GM23338 (cell line): ENCODE results near the gene SLC12A6. TPM values are rescaled to one million over a fixed set of nuclear protein-coding genes. Genes with fewer than 3 reads are reported as not detected.

ENCODE experiments used
- ATAC-seq: fragments of 200-7000 bp; cut with Tn5 transposase; 3 replicates; pipeline ENCODE4 v1.9.1; 2020
- DNase-seq: peaks from one replicate; pipeline ENCODE4 v3.0.0-alpha.2; 2015; ENCODE audit warnings: low spot score
- H2AFZ ChIP-seq: fragments of 200-600 bp; sonication (generic); 2 replicates; pipeline ENCODE4 v1.8.0; 2016; ENCODE audit warnings: antibody characterized with exemption, mild to moderate bottlenecking, moderate library complexity
- H3F3A ChIP-seq: fragments of 200-600 bp; sonication (generic); replicated peaks from 2 replicates; pipeline ENCODE4 v1.8.0; 2017; ENCODE audit warnings: antibody characterized with exemption, mixed run types, low read depth
- H3K27ac ChIP-seq: fragments of 200-600 bp; sonication (generic); 2 replicates; pipeline ENCODE4 v1.6.1; 2016; ENCODE audit warnings: low read depth
- H3K27me3 ChIP-seq: fragments of 200-600 bp; sonication (generic); 2 replicates; pipeline ENCODE4 v1.8.0; 2016; ENCODE audit warnings: mild to moderate bottlenecking, mixed run types, moderate library complexity; ENCODE audit not compliant: insufficient read depth
- H3K36me3 ChIP-seq: fragments of 200-600 bp; sonication (generic); 2 replicates; pipeline ENCODE4 v1.8.0; 2016; ENCODE audit warnings: mild to moderate bottlenecking; ENCODE audit not compliant: insufficient read depth
- H3K4me1 ChIP-seq: fragments of 200-600 bp; sonication (generic); 2 replicates; pipeline ENCODE4 v1.8.0; 2016; ENCODE audit warnings: mild to moderate bottlenecking, moderate library complexity; ENCODE audit not compliant: insufficient read depth
- H3K4me2 ChIP-seq: fragments of 200-600 bp; sonication (generic); 2 replicates; pipeline ENCODE4 v1.7.1; 2017; ENCODE audit warnings: mixed run types
- H3K4me3 ChIP-seq: fragments of 200-600 bp; sonication (generic); 2 replicates; pipeline ENCODE4 v1.6.1; 2016; ENCODE audit warnings: mixed run types
- H3K79me2 ChIP-seq: fragments of 200-600 bp; sonication (generic); replicated peaks from 2 replicates; pipeline ENCODE4 v1.8.0; 2017; ENCODE audit warnings: mild to moderate bottlenecking; ENCODE audit not compliant: insufficient read depth
- H3K9me2 ChIP-seq: fragments of 200-600 bp; sonication (generic); 2 replicates; pipeline ENCODE4 v1.8.0; 2017; ENCODE audit not compliant: insufficient read depth
- H4K20me1 ChIP-seq: fragments of 200-600 bp; sonication (generic); replicated peaks from 2 replicates; pipeline ENCODE4 v1.8.0; 2017; ENCODE audit warnings: mild to moderate bottlenecking; ENCODE audit not compliant: insufficient read depth
- H3K27ac Mint-ChIP-seq: 2 replicates; pipeline ENCODE4 v1.8.0; 2020; ENCODE audit warnings: inconsistent platforms, mild to moderate bottlenecking, moderate library complexity, mixed read lengths
- H3K27me3 Mint-ChIP-seq: 3 replicates; pipeline ENCODE4 v1.8.0; 2022; ENCODE audit warnings: low read depth, mild to moderate bottlenecking, moderate library complexity, mixed read lengths, inconsistent platforms; ENCODE audit not compliant: insufficient read depth, poor library complexity
- H3K36me3 Mint-ChIP-seq: 3 replicates; pipeline ENCODE4 v1.8.0; 2021; ENCODE audit warnings: low read depth, mild to moderate bottlenecking, inconsistent platforms, moderate library complexity, mixed read lengths
- H3K4me1 Mint-ChIP-seq: 3 replicates; pipeline ENCODE4 v1.8.0; 2020; ENCODE audit warnings: mild to moderate bottlenecking, inconsistent platforms, mixed read lengths
- H3K4me3 Mint-ChIP-seq: 3 replicates; pipeline ENCODE4 v1.8.0; 2021; ENCODE audit warnings: moderate library complexity, mild to moderate bottlenecking, inconsistent platforms, mixed read lengths
- H3K9me3 Mint-ChIP-seq: 3 replicates; pipeline ENCODE4 v1.8.0; 2020; ENCODE audit warnings: moderate library complexity, mild to moderate bottlenecking, inconsistent platforms, mixed read lengths
- CREB1 ChIP-seq: fragments of 250-450 bp; sonication (Bioruptor Pico); IDR thresholded peaks from 2 replicates; pipeline ENCODE4 v1.5.0; 2020; ENCODE audit warnings: low read depth, mild to moderate bottlenecking, moderate library complexity
- EZH2phosphoT487 ChIP-seq: fragments of 200-600 bp; sonication (generic); IDR thresholded peaks from one replicate; pipeline ENCODE4 v1.8.1; 2018; ENCODE audit warnings: antibody characterized with exemption; ENCODE audit not compliant: unreplicated experiment
- NANOG ChIP-seq: IDR thresholded peaks from 2 replicates; pipeline ENCODE4 v1.6.1; 2016; ENCODE audit warnings: antibody characterized with exemption, borderline replicate concordance
- POLR2AphosphoS5 ChIP-seq: IDR thresholded peaks from 2 replicates; pipeline ENCODE4 v1.6.1; 2016; ENCODE audit warnings: antibody characterized with exemption, low read depth
- STAT1 ChIP-seq: IDR thresholded peaks from one replicate; pipeline ENCODE4 v1.6.1; 2016; ENCODE audit warnings: antibody characterized with exemption; ENCODE audit not compliant: unreplicated experiment
- ZNF331 ChIP-seq: fragments of 250-450 bp; sonication (Bioruptor Pico); IDR thresholded peaks from 2 replicates; pipeline ENCODE4 v1.5.0; 2020; ENCODE audit warnings: low read depth, mild to moderate bottlenecking, moderate library complexity
- polyA plus RNA-seq: library from polyadenylated mRNA; unstranded; fragments of >200 nt; fragmentation: Nextera tagmentation; extraction: Ambion mirVana; gene quantifications from 2 replicates; pipeline ENCODE4 v1.2.1, GENCODE V29; 2016
- total RNA-seq: library from RNA; depleted of rRNA; stranded (reverse); fragments of >200 nt; shearing (Covaris generic); gene quantifications from 2 replicates; pipeline ENCODE4 v1.2.3, GENCODE V29; 2014
- TF ChIP-seq, protein P1 (sequence below): fragments of 250-450 bp; sonication (Bioruptor Pico); IDR thresholded peaks from 2 replicates; pipeline ENCODE4 v1.5.0; 2020; ENCODE audit warnings: mild to moderate bottlenecking, moderate library complexity

The SLC12A6 gene
- total and polyA plus RNA-seq, 2 experiments from 2014 or later, result 2.4 to 14.1 TPM

DNA sequence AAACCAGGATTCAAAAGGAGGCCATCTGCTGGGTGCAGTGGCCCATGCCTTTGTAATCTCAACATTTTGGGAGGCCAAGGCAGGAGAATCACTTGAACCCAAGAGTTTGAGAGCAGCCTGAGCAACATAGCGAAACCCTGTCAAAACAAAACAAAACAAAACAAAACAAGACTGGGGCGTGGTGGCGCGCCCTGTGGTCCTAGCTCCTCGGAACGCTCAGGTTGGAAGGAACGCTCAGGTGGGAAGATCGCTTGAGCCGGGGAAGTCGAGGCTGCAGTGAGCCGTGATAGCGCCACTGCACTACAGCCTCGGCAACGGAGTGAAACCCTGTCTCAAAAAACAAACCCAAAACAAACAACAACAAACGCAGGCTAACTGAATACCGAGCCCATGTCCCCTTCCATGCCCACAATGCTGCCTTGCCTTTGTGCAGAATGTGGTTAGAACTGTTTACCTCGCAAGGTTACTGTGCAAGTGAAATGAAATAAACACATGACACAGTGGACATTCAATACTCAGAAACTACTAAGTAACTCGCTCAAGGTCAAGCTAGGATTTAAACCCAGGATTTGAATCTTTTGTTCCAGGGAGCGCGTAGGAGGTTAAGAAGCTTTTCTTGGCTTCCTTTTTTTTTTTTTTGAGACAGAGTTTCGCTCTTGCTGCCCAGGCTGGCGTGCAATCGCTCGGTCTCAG lies 113.5 kb downstream of the SLC12A6 start (continued):
- TF ChIP-seq, protein P1, sequence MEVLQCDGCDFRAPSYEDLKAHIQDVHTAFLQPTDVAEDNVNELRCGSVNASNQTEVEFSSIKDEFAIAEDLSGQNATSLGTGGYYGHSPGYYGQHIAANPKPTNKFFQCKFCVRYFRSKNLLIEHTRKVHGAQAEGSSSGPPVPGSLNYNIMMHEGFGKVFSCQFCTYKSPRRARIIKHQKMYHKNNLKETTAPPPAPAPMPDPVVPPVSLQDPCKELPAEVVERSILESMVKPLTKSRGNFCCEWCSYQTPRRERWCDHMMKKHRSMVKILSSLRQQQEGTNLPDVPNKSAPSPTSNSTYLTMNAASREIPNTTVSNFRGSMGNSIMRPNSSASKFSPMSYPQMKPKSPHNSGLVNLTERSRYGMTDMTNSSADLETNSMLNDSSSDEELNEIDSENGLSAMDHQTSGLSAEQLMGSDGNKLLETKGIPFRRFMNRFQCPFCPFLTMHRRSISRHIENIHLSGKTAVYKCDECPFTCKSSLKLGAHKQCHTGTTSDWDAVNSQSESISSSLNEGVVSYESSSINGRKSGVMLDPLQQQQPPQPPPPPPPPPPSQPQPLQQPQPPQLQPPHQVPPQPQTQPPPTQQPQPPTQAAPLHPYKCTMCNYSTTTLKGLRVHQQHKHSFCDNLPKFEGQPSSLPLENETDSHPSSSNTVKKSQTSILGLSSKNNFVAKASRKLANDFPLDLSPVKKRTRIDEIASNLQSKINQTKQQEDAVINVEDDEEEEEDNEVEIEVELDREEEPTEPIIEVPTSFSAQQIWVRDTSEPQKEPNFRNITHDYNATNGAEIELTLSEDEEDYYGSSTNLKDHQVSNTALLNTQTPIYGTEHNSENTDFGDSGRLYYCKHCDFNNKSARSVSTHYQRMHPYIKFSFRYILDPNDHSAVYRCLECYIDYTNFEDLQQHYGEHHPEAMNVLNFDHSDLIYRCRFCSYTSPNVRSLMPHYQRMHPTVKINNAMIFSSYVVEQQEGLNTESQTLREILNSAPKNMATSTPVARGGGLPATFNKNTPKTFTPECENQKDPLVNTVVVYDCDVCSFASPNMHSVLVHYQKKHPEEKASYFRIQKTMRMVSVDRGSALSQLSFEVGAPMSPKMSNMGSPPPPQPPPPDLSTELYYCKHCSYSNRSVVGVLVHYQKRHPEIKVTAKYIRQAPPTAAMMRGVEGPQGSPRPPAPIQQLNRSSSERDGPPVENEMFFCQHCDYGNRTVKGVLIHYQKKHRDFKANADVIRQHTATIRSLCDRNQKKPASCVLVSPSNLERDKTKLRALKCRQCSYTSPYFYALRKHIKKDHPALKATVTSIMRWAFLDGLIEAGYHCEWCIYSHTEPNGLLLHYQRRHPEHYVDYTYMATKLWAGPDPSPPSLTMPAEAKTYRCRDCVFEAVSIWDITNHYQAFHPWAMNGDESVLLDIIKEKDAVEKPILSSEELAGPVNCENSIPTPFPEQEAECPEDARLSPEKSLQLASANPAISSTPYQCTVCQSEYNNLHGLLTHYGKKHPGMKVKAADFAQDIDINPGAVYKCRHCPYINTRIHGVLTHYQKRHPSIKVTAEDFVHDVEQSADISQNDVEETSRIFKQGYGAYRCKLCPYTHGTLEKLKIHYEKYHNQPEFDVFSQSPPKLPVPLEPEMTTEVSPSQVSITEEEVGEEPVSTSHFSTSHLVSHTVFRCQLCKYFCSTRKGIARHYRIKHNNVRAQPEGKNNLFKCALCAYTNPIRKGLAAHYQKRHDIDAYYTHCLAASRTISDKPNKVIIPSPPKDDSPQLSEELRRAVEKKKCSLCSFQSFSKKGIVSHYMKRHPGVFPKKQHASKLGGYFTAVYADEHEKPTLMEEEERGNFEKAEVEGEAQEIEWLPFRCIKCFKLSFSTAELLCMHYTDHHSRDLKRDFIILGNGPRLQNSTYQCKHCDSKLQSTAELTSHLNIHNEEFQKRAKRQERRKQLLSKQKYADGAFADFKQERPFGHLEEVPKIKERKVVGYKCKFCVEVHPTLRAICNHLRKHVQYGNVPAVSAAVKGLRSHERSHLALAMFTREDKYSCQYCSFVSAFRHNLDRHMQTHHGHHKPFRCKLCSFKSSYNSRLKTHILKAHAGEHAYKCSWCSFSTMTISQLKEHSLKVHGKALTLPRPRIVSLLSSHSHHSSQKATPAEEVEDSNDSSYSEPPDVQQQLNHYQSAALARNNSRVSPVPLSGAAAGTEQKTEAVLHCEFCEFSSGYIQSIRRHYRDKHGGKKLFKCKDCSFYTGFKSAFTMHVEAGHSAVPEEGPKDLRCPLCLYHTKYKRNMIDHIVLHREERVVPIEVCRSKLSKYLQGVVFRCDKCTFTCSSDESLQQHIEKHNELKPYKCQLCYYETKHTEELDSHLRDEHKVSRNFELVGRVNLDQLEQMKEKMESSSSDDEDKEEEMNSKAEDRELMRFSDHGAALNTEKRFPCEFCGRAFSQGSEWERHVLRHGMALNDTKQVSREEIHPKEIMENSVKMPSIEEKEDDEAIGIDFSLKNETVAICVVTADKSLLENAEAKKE (CRISPR knock-in tag), result no peak
- TF ChIP-seq STAT1, result no peak

DNA sequence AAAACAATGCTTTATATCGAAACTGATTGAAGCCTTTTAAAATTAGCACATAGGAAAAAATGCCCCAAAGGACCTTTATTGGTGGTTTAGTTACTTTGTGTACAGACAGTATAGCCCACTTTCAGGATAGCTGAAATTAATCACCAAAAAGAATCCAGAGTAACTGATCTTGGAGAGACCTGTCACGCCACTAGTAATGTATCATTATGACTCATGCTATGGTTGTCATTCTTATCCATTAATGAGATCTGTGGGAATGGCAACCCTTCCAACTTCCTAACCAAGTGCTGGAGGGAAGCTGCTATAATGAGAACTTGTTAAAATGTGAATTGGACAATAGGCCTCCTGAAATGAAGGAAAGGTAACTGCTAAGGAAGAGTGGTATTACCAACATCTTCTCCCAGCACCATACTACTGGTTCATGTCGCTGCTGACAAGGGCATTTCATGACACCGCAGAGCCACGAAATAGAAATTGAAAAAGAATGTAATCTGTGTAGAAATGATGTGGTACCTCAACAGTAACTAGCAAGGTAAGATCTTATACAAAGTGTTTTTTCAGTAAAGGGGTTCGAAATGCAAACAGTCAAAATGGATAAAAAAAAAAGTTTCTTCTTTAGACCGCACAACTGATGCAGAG lies 119.9 kb downstream of the SLC12A6 start:
- H4K20me1 ChIP-seq, result no peaks in the 10 kb centered on the region
- Mint-ChIP-seq H3K9me3 (no peaks in the 10 kb centered on the region), H3K4me1 (peaks cover 32% of the 10 kb centered on the region), H3K36me3 (no peaks in the 10 kb centered on the region), H3K27me3 (peaks cover 4% of the 10 kb centered on the region), H3K27ac (no peak overlapping the region), H3K4me3 (no peak overlapping the region)
- H3K36me3 ChIP-seq, result no peaks in the 10 kb centered on the region
- ATAC-seq (no peak), DNase-seq (no peak)
- no peak overlapping the region for H3K27ac ChIP-seq
- H2AFZ ChIP-seq, result no peak overlapping the region
- peaks cover 22% of the 10 kb centered on the region for H3K4me1 ChIP-seq
- H3F3A ChIP-seq, result no peaks in the 10 kb centered on the region
- H3K9me2 ChIP-seq, result no peaks in the 10 kb centered on the region
- H3K4me2 ChIP-seq, result no peak overlapping the region
- H3K27me3 ChIP-seq, result no peaks in the 10 kb centered on the region
- no peak overlapping the region for H3K4me3 ChIP-seq
- no peaks in the 10 kb centered on the region for H3K79me2 ChIP-seq
- TF ChIP-seq, protein P1 (CRISPR knock-in tag), result no peak
- TF ChIP-seq EZH2phosphoT487, result no peak
- TF ChIP-seq POLR2AphosphoS5, result no peak
- TF ChIP-seq ZNF331 (CRISPR knock-in tag), result no peak
- TF ChIP-seq CREB1 (CRISPR knock-in tag), result no peak
- no peak for TF ChIP-seq NANOG
